IMR-90 (cell line): ENCODE results near the gene SDS. TPM values are rescaled to one million over a fixed set of nuclear protein-coding genes. Genes with fewer than 3 reads are reported as not detected.

Source experiments
- ATAC-seq: fragments of 200-7000 bp; cut with Tn5 transposase; 2 replicates; pipeline ENCODE4 v1.9.1; 2020; ENCODE audit warnings: low read depth, mild to moderate bottlenecking, moderate library complexity
- BruUV-seq: library from RNA; stranded (reverse); fragments of 400-500 nt; replicated peaks from 2 replicates; lab custom pipeline; 2021; lab: Mats Ljungman, UMichigan
- CTCF ChIA-PET: fragments of 300-600 bp; formaldehyde crosslinking; extraction: SDS; loops from one replicate; lab custom pipeline; 2021; ENCODE audit warnings: antibody characterized with exemption; lab: Yijun Ruan, JAX
- POLR2A ChIA-PET: fragments of 300-600 bp; sonication (Branson Sonifier 250); formaldehyde crosslinking; loops from one replicate; lab custom pipeline; 2022; ENCODE audit warnings: antibody characterized with exemption; ENCODE audit not compliant: unreplicated experiment; lab: Charles Lee
- DNase-seq: peaks from one replicate; pipeline ENCODE4 v3.0.0; 2013
- H2AFZ ChIP-seq: replicated peaks from 2 replicates; pipeline ENCODE3; 2013; ENCODE audit warnings: low read length, mild to moderate bottlenecking; ENCODE audit not compliant: poor library complexity
- H2AK5ac ChIP-seq: 2 replicates; pipeline ENCODE4 v1.6.1; 2013; ENCODE audit warnings: low read depth, low read length, inconsistent platforms
- H2AK9ac ChIP-seq: replicated peaks from 2 replicates; pipeline ENCODE3; 2013; ENCODE audit warnings: mild to moderate bottlenecking, low read depth, low read length, moderate library complexity; ENCODE audit not compliant: poor library complexity
- H2BK120ac ChIP-seq: 2 replicates; pipeline ENCODE4 v1.6.1; 2013; ENCODE audit warnings: low read depth, low read length, inconsistent platforms
- H2BK15ac ChIP-seq: 3 replicates; pipeline ENCODE4 v1.6.1; 2013; ENCODE audit warnings: low read depth, low read length, inconsistent platforms
- H2BK20ac ChIP-seq: 2 replicates; pipeline ENCODE4 v1.6.1; 2013; ENCODE audit warnings: low read depth, mild to moderate bottlenecking, inconsistent platforms, low read length, moderate library complexity
- H2BK5ac ChIP-seq: 2 replicates; pipeline ENCODE4 v1.6.1; 2013; ENCODE audit warnings: mild to moderate bottlenecking, low read depth, low read length, inconsistent platforms; ENCODE audit not compliant: poor library complexity, severe bottlenecking
- H3K14ac ChIP-seq: replicated peaks from 2 replicates; pipeline ENCODE4 v1.6.1; 2013; ENCODE audit warnings: low read depth, low read length, inconsistent platforms
- H3K18ac ChIP-seq: 2 replicates; pipeline ENCODE4 v1.6.1; 2013; ENCODE audit warnings: low read depth, low read length, control low read depth
- H3K23ac ChIP-seq: 2 replicates; pipeline ENCODE4 v1.6.1; 2013; ENCODE audit warnings: low read depth, low read length, inconsistent platforms
- H3K27ac ChIP-seq: 2 replicates; pipeline ENCODE4 v1.5.1; 2013; ENCODE audit warnings: mild to moderate bottlenecking, control low read depth, low read length; ENCODE audit not compliant: insufficient read depth
- H3K27me3 ChIP-seq: 2 replicates; pipeline ENCODE4 v1.6.1; 2013; ENCODE audit warnings: low read length; ENCODE audit not compliant: control insufficient read depth, insufficient read depth
- H3K36me3 ChIP-seq: 2 replicates; pipeline ENCODE4 v1.6.1; 2013; ENCODE audit warnings: low read length, mixed read lengths; ENCODE audit not compliant: control insufficient read depth, insufficient read depth
- H3K4ac ChIP-seq: 2 replicates; pipeline ENCODE4 v1.6.1; 2013; ENCODE audit warnings: low read depth, low read length, inconsistent platforms
- H3K4me1 ChIP-seq: 2 replicates; pipeline ENCODE4 v1.6.1; 2013; ENCODE audit warnings: low read length, mixed read lengths; ENCODE audit not compliant: control insufficient read depth, insufficient read depth
- H3K4me2 ChIP-seq: 2 replicates; pipeline ENCODE4 v1.6.1; 2013; ENCODE audit warnings: low read depth, mild to moderate bottlenecking, control low read depth, low read length, moderate library complexity
- H3K4me3 ChIP-seq: 2 replicates; pipeline ENCODE4 v1.5.1; 2013; ENCODE audit warnings: low read depth, mild to moderate bottlenecking, control low read depth, low read length, moderate library complexity; ENCODE audit not compliant: insufficient read depth
- H3K56ac ChIP-seq: 2 replicates; pipeline ENCODE4 v1.6.1; 2013; ENCODE audit warnings: low read length, inconsistent platforms; ENCODE audit not compliant: insufficient read depth; ENCODE audit errors: extremely low read depth
- H3K79me1 ChIP-seq, 2 experiments: 2 replicates each; pipeline ENCODE4 v1.6.1; 2013; ENCODE audit warnings: low read length in 2 of 2, inconsistent platforms in 1 of 2, low read depth in 1 of 2
- H3K9ac ChIP-seq: 2 replicates; pipeline ENCODE4 v1.6.1; 2013; ENCODE audit warnings: low read depth, low read length, control low read depth
- H3K9me1 ChIP-seq: 2 replicates; pipeline ENCODE4 v1.6.1; 2013; ENCODE audit warnings: low read length, inconsistent platforms; ENCODE audit not compliant: insufficient read depth
- H3K9me3 ChIP-seq: 2 replicates; pipeline ENCODE4 v1.6.1; 2013; ENCODE audit warnings: low read length; ENCODE audit not compliant: control insufficient read depth, insufficient read depth
- H4K20me1 ChIP-seq: 2 replicates; pipeline ENCODE4 v1.6.1; 2013; ENCODE audit warnings: low read length, inconsistent platforms; ENCODE audit not compliant: insufficient read depth
- H4K5ac ChIP-seq: 2 replicates; pipeline ENCODE4 v1.6.1; 2013; ENCODE audit warnings: mild to moderate bottlenecking, low read depth, low read length, control low read depth
- H4K8ac ChIP-seq, 2 experiments: 2 replicates each; pipeline ENCODE4 v1.6.1; 2013; ENCODE audit warnings: low read depth in 2 of 2, low read length in 2 of 2, control low read depth in 1 of 2, inconsistent platforms in 1 of 2
- H4K91ac ChIP-seq: 2 replicates; pipeline ENCODE4 v1.6.1; 2013; ENCODE audit warnings: low read depth, low read length, inconsistent platforms; ENCODE audit not compliant: insufficient read depth
- BHLHE40 ChIP-seq: fragments of 150-350 bp; IDR thresholded peaks from 2 replicates; pipeline ENCODE4 v1.6.1; 2016; ENCODE audit warnings: mild to moderate bottlenecking, low read depth, low read length
- CEBPB ChIP-seq: IDR thresholded peaks from 2 replicates; pipeline ENCODE4 v1.6.1; 2012; ENCODE audit warnings: low read depth, low read length, improper control_type of control experiment
- CHD1 ChIP-seq: IDR thresholded peaks from 2 replicates; pipeline ENCODE4 v1.6.1; 2012; ENCODE audit warnings: low read depth, low read length, improper control_type of control experiment
- FOS ChIP-seq: fragments of 150-350 bp; IDR thresholded peaks from 2 replicates; pipeline ENCODE4 v1.6.1; 2016; ENCODE audit warnings: low read depth, low read length
- MAFK ChIP-seq: IDR thresholded peaks from 2 replicates; pipeline ENCODE4 v1.6.1; 2012; ENCODE audit warnings: low read depth, low read length, improper control_type of control experiment
- MAZ ChIP-seq: IDR thresholded peaks from 2 replicates; pipeline ENCODE4 v1.6.1; 2012; ENCODE audit warnings: low read depth, mild to moderate bottlenecking, low read length, improper control_type of control experiment, moderate library complexity, borderline replicate concordance
- MXI1 ChIP-seq: IDR thresholded peaks from 2 replicates; pipeline ENCODE4 v1.6.1; 2012; ENCODE audit warnings: low read depth, mild to moderate bottlenecking, low read length, moderate library complexity, borderline replicate concordance
- NFE2L2 ChIP-seq: fragments of 150-350 bp; IDR thresholded peaks from 2 replicates; pipeline ENCODE4 v1.6.1; 2016; ENCODE audit warnings: low read depth, mild to moderate bottlenecking, low read length
- POLR2A ChIP-seq: IDR thresholded peaks from 2 replicates; pipeline ENCODE4 v1.6.1; 2012; ENCODE audit warnings: mild to moderate bottlenecking, low read depth, low read length
- RAD21 ChIP-seq: IDR thresholded peaks from 2 replicates; pipeline ENCODE4 v1.6.1; 2012; ENCODE audit warnings: low read length, improper control_type of control experiment
- RCOR1 ChIP-seq: IDR thresholded peaks from 2 replicates; pipeline ENCODE4 v1.6.1; 2012; ENCODE audit warnings: mild to moderate bottlenecking, low read length, improper control_type of control experiment; ENCODE audit not compliant: insufficient replicate concordance
- RFX5 ChIP-seq: IDR thresholded peaks from 2 replicates; pipeline ENCODE4 v1.8.0; 2012; ENCODE audit warnings: low read depth, mild to moderate bottlenecking, low read length, moderate library complexity
- SMC3 ChIP-seq: fragments of 150-350 bp; IDR thresholded peaks from 2 replicates; pipeline ENCODE4 v1.6.1; 2016; ENCODE audit warnings: low read depth, mild to moderate bottlenecking, antibody characterized with exemption, low read length, moderate library complexity
- WGBS, 2 experiments: methylation state at CpG; one replicate each; pipeline versions ENCODE4 v1.1.5 to v1.1.7; 2013; ENCODE audit warnings: missing lambda C conversion rate in 2 of 2; ENCODE audit not compliant: insufficient read length in 1 of 2; ENCODE audit errors: extremely low coverage in 2 of 2; 5-methylcytosine and 5-hydroxymethylcytosine counted together
- dilution Hi-C: fragments of 300-500 bp; cut with HindIII; formaldehyde crosslinking; loops from one replicate; pipeline ENCODE4 v1.14.3; 2018; ENCODE audit warnings: low sequenced_read_pairs; ENCODE audit not compliant: unreplicated experiment
- in situ Hi-C: fragments of 300-500 bp; cut with MboI; formaldehyde crosslinking; loops from 3 replicates; pipeline ENCODE4 v1.14.3; 2019; ENCODE audit warnings: low sequenced_read_pairs, inconsistent platforms, mixed read lengths
- intact Hi-C: fragments of 100-400 bp; cut with micrococcal nuclease; formaldehyde crosslinking; loops from 2 replicates; pipeline ENCODE4 v1.10.0; 2022
- polyA plus RNA-seq, 3 experiments: library from polyadenylated mRNA; depleted of rRNA; stranded (reverse); fragments of >200 nt; gene quantifications; 2 replicates each; pipeline ENCODE4 v1.2.3, GENCODE V29; 2012; ENCODE audit warnings: low replicate concordance in 1 of 3
- total RNA-seq: library from RNA; depleted of rRNA; stranded (reverse); fragments of >200 nt; gene quantifications from 2 replicates; pipeline ENCODE4 v1.2.3, GENCODE V29; 2012
- TF ChIP-seq, protein P1 (sequence below): fragments of 150-350 bp; IDR thresholded peaks from 2 replicates; pipeline ENCODE4 v1.6.1; 2017; ENCODE audit warnings: mild to moderate bottlenecking, antibody characterized with exemption, low read length, low read depth
- TF ChIP-seq, protein P2 (sequence below): conservative IDR thresholded peaks from 2 replicates; pipeline ENCODE4 v1.5.1; 2012; ENCODE audit warnings: mild to moderate bottlenecking, low read depth, low read length, improper control_type of control experiment
- TF ChIP-seq, protein P3 (sequence below): fragments of 150-350 bp; IDR thresholded peaks from 2 replicates; pipeline ENCODE4 v1.6.1; 2016; ENCODE audit warnings: low read depth, mild to moderate bottlenecking, low read length, moderate library complexity, borderline replicate concordance

The SDS gene
- total and polyA plus RNA-seq, 2 of the 4 experiments (the other 2 are of a cell fraction), result not detected

DNA sequence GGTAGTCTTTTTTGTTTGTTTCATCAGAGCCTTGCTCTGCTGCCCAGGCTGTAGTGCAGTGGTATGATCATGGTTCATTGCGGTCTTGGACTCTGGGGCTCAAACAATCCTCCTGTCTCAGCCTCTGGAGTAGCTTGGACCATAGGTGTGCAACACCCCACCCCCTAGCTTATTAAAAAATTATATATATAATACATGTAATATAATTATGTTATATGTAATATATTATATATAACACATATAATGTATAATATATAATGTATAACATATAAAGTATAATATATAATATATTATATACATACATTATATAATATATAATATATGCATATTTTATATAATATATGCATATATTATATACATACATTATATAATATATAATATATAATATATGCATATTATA, 46.2 kb upstream of the SDS start:
- Histone ChIP-seq H3K27ac (no peak overlapping the region), H2AFZ (no peak overlapping the region), H3K27me3 (peaks cover 3% of the 10 kb centered on the region; the same call in 1 of the 2 replicates), H2BK5ac (no peak overlapping the region), H3K14ac (no peak overlapping the region), H2AK5ac (no peak overlapping the region), H3K4ac (no peak overlapping the region), H3K4me3 (no peak overlapping the region), H3K79me1 (no peaks in the 10 kb centered on the region), H3K9ac (no peak overlapping the region), H2BK15ac (no peak overlapping the region), H4K8ac (no peak overlapping the region), H2BK120ac (no peak overlapping the region), H4K5ac (no peak overlapping the region), H3K9me3 (no peaks in the 10 kb centered on the region), H3K18ac (no peak overlapping the region), H3K4me1 (no peaks in the 10 kb centered on the region), H3K23ac (no peak overlapping the region), H3K36me3 (no peaks in the 10 kb centered on the region), H4K20me1 (no peaks in the 10 kb centered on the region), H3K9me1 (no peaks in the 10 kb centered on the region), H2AK9ac (no peak overlapping the region), H3K4me2 (no peak overlapping the region), H2BK20ac (no peak overlapping the region), H3K56ac (no peak overlapping the region), H4K91ac (no peak overlapping the region)
- no peak for DNase-seq
- in situ Hi-C loops (no loop called here), intact Hi-C loops (no loop called here), dilution Hi-C loops (no loop called here)
- ATAC-seq, result no peak
- ChIA-PET POLR2A (no interaction called here), CTCF (interaction anchor here (1.4 kb wide), 1 partner anchor 12 kb away, joined by 4 read pairs; no protein-coding TSS in a partner anchor)
- BruUV-seq, result no TSS peak
- no CpG with 5 or more reads among the region's 1 CpG for WGBS, 2 experiments
- TF ChIP-seq, protein P1, sequence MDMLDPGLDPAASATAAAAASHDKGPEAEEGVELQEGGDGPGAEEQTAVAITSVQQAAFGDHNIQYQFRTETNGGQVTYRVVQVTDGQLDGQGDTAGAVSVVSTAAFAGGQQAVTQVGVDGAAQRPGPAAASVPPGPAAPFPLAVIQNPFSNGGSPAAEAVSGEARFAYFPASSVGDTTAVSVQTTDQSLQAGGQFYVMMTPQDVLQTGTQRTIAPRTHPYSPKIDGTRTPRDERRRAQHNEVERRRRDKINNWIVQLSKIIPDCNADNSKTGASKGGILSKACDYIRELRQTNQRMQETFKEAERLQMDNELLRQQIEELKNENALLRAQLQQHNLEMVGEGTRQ, result no peak
- TF ChIP-seq MAZ, result no peak
- no peak for TF ChIP-seq RAD21
- TF ChIP-seq, protein P2, sequence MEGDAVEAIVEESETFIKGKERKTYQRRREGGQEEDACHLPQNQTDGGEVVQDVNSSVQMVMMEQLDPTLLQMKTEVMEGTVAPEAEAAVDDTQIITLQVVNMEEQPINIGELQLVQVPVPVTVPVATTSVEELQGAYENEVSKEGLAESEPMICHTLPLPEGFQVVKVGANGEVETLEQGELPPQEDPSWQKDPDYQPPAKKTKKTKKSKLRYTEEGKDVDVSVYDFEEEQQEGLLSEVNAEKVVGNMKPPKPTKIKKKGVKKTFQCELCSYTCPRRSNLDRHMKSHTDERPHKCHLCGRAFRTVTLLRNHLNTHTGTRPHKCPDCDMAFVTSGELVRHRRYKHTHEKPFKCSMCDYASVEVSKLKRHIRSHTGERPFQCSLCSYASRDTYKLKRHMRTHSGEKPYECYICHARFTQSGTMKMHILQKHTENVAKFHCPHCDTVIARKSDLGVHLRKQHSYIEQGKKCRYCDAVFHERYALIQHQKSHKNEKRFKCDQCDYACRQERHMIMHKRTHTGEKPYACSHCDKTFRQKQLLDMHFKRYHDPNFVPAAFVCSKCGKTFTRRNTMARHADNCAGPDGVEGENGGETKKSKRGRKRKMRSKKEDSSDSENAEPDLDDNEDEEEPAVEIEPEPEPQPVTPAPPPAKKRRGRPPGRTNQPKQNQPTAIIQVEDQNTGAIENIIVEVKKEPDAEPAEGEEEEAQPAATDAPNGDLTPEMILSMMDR, result no peak
- TF ChIP-seq RFX5, result no peak
- no peak for TF ChIP-seq FOS
- TF ChIP-seq RCOR1, result no peak
- TF ChIP-seq, protein P3, sequence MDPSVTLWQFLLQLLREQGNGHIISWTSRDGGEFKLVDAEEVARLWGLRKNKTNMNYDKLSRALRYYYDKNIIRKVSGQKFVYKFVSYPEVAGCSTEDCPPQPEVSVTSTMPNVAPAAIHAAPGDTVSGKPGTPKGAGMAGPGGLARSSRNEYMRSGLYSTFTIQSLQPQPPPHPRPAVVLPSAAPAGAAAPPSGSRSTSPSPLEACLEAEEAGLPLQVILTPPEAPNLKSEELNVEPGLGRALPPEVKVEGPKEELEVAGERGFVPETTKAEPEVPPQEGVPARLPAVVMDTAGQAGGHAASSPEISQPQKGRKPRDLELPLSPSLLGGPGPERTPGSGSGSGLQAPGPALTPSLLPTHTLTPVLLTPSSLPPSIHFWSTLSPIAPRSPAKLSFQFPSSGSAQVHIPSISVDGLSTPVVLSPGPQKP, result no peak
- no peak for TF ChIP-seq SMC3
- no peak for TF ChIP-seq BHLHE40
- no peak for TF ChIP-seq MXI1
- no peak for TF ChIP-seq MAFK
- TF ChIP-seq CHD1, result no peak
- TF ChIP-seq NFE2L2, result no peak
- TF ChIP-seq CEBPB, result no peak
- TF ChIP-seq POLR2A, result no peak
